ENCODE data around the gene TMCC1. TPM values are rescaled to one million over a fixed set of nuclear protein-coding genes. Genes with fewer than 3 reads are reported as not detected.

The TMCC1 gene
- total and polyA plus RNA-seq, 10 of the 15 experiments (the other 5 are each of a cell fraction or from before 2014, with no cell fraction given): 2.3 to 21.1 (median 8.4) TPM

DNA sequence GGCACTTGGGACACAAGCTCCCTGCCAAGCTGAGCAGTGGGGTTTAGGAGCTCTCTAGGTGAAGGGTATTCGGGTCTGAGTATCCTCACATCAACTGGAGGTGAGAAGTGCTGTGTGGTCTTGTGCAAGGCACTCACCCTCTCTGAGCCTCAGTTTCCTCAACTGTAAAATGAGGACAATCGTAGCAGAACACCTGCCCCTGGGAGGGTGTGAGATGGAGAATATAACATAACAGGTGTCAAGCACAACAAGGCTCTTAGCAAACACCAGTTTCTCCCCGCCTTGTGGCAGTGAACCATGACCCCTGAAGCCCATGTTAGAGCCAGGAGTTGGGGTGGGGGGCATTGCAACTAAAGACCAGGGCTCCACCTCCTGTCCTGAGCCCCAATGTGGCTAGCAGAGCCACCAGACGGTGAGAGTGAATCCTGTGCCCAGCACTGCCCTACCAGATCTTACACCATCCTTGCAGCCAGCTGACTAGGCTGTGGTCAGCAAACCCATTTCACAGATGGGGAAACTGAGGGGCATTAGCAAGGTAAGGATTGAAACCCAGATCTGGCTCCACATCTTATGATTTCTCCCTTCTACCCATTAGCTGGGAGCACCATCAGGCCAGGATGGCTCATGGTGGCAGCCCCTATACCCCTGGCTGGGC lies 284.4 kb downstream of the TMCC1 start:
- no peak overlapping the region for H3K4me3 ChIP-seq
- no peaks in the 10 kb centered on the region for H4K20me1 ChIP-seq (ENCODE audit: control insufficient read depth, insufficient read depth)
- no peak for FAIRE-seq
- in situ Hi-C loops (cut with MboI) (no loop called here), intact Hi-C loops (cut with micrococcal nuclease; ENCODE audit: unreplicated experiment) (no loop called here)
- no peak for ATAC-seq
- TF ChIP-seq ZNF217 (IDR thresholded peaks at IDR 0.05): no peak
- no peak for TF ChIP-seq ZSCAN29 (IDR thresholded peaks at IDR 0.05)
- no peak for TF ChIP-seq CEBPB (IDR thresholded peaks at IDR 0.05; ENCODE audit: borderline replicate concordance in 1 of 2, low read depth in 2 of 2, low read length in 2 of 2)
- TF ChIP-seq SUPT20H (IDR thresholded peaks at IDR 0.05; ENCODE audit: borderline replicate concordance, control insufficient read depth, low read depth, low read length): no peak
- TF ChIP-seq SPI1 (IDR thresholded peaks at IDR 0.05; ENCODE audit: borderline replicate concordance, insufficient read depth, low read depth, low read length): no peak
- TF ChIP-seq SMC3 (IDR thresholded peaks at IDR 0.05; ENCODE audit: borderline replicate concordance, low read length): no peak
- TF ChIP-seq CTCF (IDR thresholded peaks at IDR 0.05 in 2 of 3, conservative IDR thresholded peaks at IDR 0.05 in 1 of 3; ENCODE audit: control insufficient read depth in 2 of 3, extremely low read depth in 1 of 3, insufficient read depth in 1 of 3, low read depth in 3 of 3, low read length in 3 of 3): no peak
- TF ChIP-seq SREBF2 (IDR thresholded peaks at IDR 0.05; ENCODE audit: low read length): no peak
- no peak for TF ChIP-seq REST (IDR thresholded peaks at IDR 0.05; ENCODE audit: low read depth, low read length)
- no peak for TF ChIP-seq ZNF207 (IDR thresholded peaks at IDR 0.05; ENCODE audit: borderline replicate concordance)
- H3K9me3 ChIP-seq (replicated peaks; ENCODE audit: control insufficient read depth, insufficient read depth, low read length): no peaks in the 10 kb centered on the region
- no peak for DNase-seq (ENCODE audit: low read depth, low spot score)
- BruUV-seq (replicated peaks): no TSS peak
- 14% methylated on average over 4 of the region's 4 CpGs for WGBS (ENCODE audit: insufficient coverage, insufficient replicate concordance, low lambda C conversion rate, missing lambda C conversion rate)
- H3K4me1 ChIP-seq (ENCODE audit: control insufficient read depth, insufficient read depth, low read length): no peaks in the 10 kb centered on the region
- H3K4me2 ChIP-seq (ENCODE audit: control insufficient read depth, insufficient read depth): no peak overlapping the region
- no peaks in the 10 kb centered on the region for H3K36me3 ChIP-seq (ENCODE audit: control insufficient read depth in 2 of 2, insufficient read depth in 2 of 2, low read length in 1 of 2)
- H3K79me2 ChIP-seq (ENCODE audit: control insufficient read depth, insufficient read depth, low read length): no peaks in the 10 kb centered on the region
- ChIA-PET RAD21 (ENCODE audit: unreplicated experiment) (interaction anchor here (0.7 to 2.1 kb wide), 3 partner anchors 116 to 225 kb away, joined by 3 to 6 read pairs (median 5); no protein-coding TSS in a partner anchor), SMC1A (ENCODE audit: uncharacterized antibody, unreplicated experiment) (interaction anchor here (0.8 kb wide), 1 partner anchor 119 kb away, joined by 3 read pairs; no protein-coding TSS in a partner anchor), POLR2A (no interaction called here), CTCF (no interaction called here)
- H3K9ac ChIP-seq (ENCODE audit: control insufficient read depth, insufficient read depth, low read length): no peak overlapping the region
- H3K27ac ChIP-seq (ENCODE audit: control insufficient read depth, insufficient read depth): no peak overlapping the region
- peaks cover 8 to 12% of the 10 kb centered on the region in 2 experiments; a peak in 3 of 4 replicates for H3K27me3 ChIP-seq (replicated peaks in 1 of 2; ENCODE audit: control insufficient read depth in 2 of 2, insufficient read depth in 2 of 2, low read length in 1 of 2)
- H2AFZ ChIP-seq (ENCODE audit: control insufficient read depth, low read depth, low read length): no peak overlapping the region

All from GM12878 (cell line).